IMR-90 (cell line): ENCODE measurements around the gene KIF22. TPM values are rescaled to one million over a fixed set of nuclear protein-coding genes. Genes with fewer than 3 reads are reported as not detected.

Experiments used
- ATAC-seq: fragments of 200-7000 bp; cut with Tn5 transposase; 2 replicates; pipeline ENCODE4 v1.9.1; 2020; ENCODE audit warnings: low read depth, mild to moderate bottlenecking, moderate library complexity
- BruUV-seq: library from RNA; stranded (reverse); fragments of 400-500 nt; replicated peaks from 2 replicates; lab custom pipeline; 2021; lab: Mats Ljungman, UMichigan
- CTCF ChIA-PET: fragments of 300-600 bp; formaldehyde crosslinking; extraction: SDS; loops from one replicate; lab custom pipeline; 2021; ENCODE audit warnings: antibody characterized with exemption; lab: Yijun Ruan, JAX
- POLR2A ChIA-PET: fragments of 300-600 bp; sonication (Branson Sonifier 250); formaldehyde crosslinking; loops from one replicate; lab custom pipeline; 2022; ENCODE audit warnings: antibody characterized with exemption; ENCODE audit not compliant: unreplicated experiment; lab: Charles Lee
- DNase-seq: peaks from one replicate; pipeline ENCODE4 v3.0.0; 2013
- H2AFZ ChIP-seq: replicated peaks from 2 replicates; pipeline ENCODE3; 2013; ENCODE audit warnings: low read length, mild to moderate bottlenecking; ENCODE audit not compliant: poor library complexity
- H2AK5ac ChIP-seq: 2 replicates; pipeline ENCODE4 v1.6.1; 2013; ENCODE audit warnings: low read depth, low read length, inconsistent platforms
- H2AK9ac ChIP-seq: replicated peaks from 2 replicates; pipeline ENCODE3; 2013; ENCODE audit warnings: mild to moderate bottlenecking, low read depth, low read length, moderate library complexity; ENCODE audit not compliant: poor library complexity
- H2BK120ac ChIP-seq: 2 replicates; pipeline ENCODE4 v1.6.1; 2013; ENCODE audit warnings: low read depth, low read length, inconsistent platforms
- H2BK15ac ChIP-seq: 3 replicates; pipeline ENCODE4 v1.6.1; 2013; ENCODE audit warnings: low read depth, low read length, inconsistent platforms
- H2BK20ac ChIP-seq: 2 replicates; pipeline ENCODE4 v1.6.1; 2013; ENCODE audit warnings: low read depth, mild to moderate bottlenecking, inconsistent platforms, low read length, moderate library complexity
- H2BK5ac ChIP-seq: 2 replicates; pipeline ENCODE4 v1.6.1; 2013; ENCODE audit warnings: mild to moderate bottlenecking, low read depth, low read length, inconsistent platforms; ENCODE audit not compliant: poor library complexity, severe bottlenecking
- H3K14ac ChIP-seq: replicated peaks from 2 replicates; pipeline ENCODE4 v1.6.1; 2013; ENCODE audit warnings: low read depth, low read length, inconsistent platforms
- H3K18ac ChIP-seq: 2 replicates; pipeline ENCODE4 v1.6.1; 2013; ENCODE audit warnings: low read depth, low read length, control low read depth
- H3K23ac ChIP-seq: 2 replicates; pipeline ENCODE4 v1.6.1; 2013; ENCODE audit warnings: low read depth, low read length, inconsistent platforms
- H3K27ac ChIP-seq: 2 replicates; pipeline ENCODE4 v1.5.1; 2013; ENCODE audit warnings: mild to moderate bottlenecking, control low read depth, low read length; ENCODE audit not compliant: insufficient read depth
- H3K27me3 ChIP-seq: 2 replicates; pipeline ENCODE4 v1.6.1; 2013; ENCODE audit warnings: low read length; ENCODE audit not compliant: control insufficient read depth, insufficient read depth
- H3K36me3 ChIP-seq: 2 replicates; pipeline ENCODE4 v1.6.1; 2013; ENCODE audit warnings: low read length, mixed read lengths; ENCODE audit not compliant: control insufficient read depth, insufficient read depth
- H3K4ac ChIP-seq: 2 replicates; pipeline ENCODE4 v1.6.1; 2013; ENCODE audit warnings: low read depth, low read length, inconsistent platforms
- H3K4me1 ChIP-seq: 2 replicates; pipeline ENCODE4 v1.6.1; 2013; ENCODE audit warnings: low read length, mixed read lengths; ENCODE audit not compliant: control insufficient read depth, insufficient read depth
- H3K4me2 ChIP-seq: 2 replicates; pipeline ENCODE4 v1.6.1; 2013; ENCODE audit warnings: low read depth, mild to moderate bottlenecking, control low read depth, low read length, moderate library complexity
- H3K4me3 ChIP-seq: 2 replicates; pipeline ENCODE4 v1.5.1; 2013; ENCODE audit warnings: low read depth, mild to moderate bottlenecking, control low read depth, low read length, moderate library complexity; ENCODE audit not compliant: insufficient read depth
- H3K56ac ChIP-seq: 2 replicates; pipeline ENCODE4 v1.6.1; 2013; ENCODE audit warnings: low read length, inconsistent platforms; ENCODE audit not compliant: insufficient read depth; ENCODE audit errors: extremely low read depth
- H3K79me1 ChIP-seq, 2 experiments: 2 replicates each; pipeline ENCODE4 v1.6.1; 2013; ENCODE audit warnings: low read length in 2 of 2, inconsistent platforms in 1 of 2, low read depth in 1 of 2
- H3K9ac ChIP-seq: 2 replicates; pipeline ENCODE4 v1.6.1; 2013; ENCODE audit warnings: low read depth, low read length, control low read depth
- H3K9me1 ChIP-seq: 2 replicates; pipeline ENCODE4 v1.6.1; 2013; ENCODE audit warnings: low read length, inconsistent platforms; ENCODE audit not compliant: insufficient read depth
- H3K9me3 ChIP-seq: 2 replicates; pipeline ENCODE4 v1.6.1; 2013; ENCODE audit warnings: low read length; ENCODE audit not compliant: control insufficient read depth, insufficient read depth
- H4K20me1 ChIP-seq: 2 replicates; pipeline ENCODE4 v1.6.1; 2013; ENCODE audit warnings: low read length, inconsistent platforms; ENCODE audit not compliant: insufficient read depth
- H4K5ac ChIP-seq: 2 replicates; pipeline ENCODE4 v1.6.1; 2013; ENCODE audit warnings: mild to moderate bottlenecking, low read depth, low read length, control low read depth
- H4K8ac ChIP-seq, 2 experiments: 2 replicates each; pipeline ENCODE4 v1.6.1; 2013; ENCODE audit warnings: low read depth in 2 of 2, low read length in 2 of 2, control low read depth in 1 of 2, inconsistent platforms in 1 of 2
- H4K91ac ChIP-seq: 2 replicates; pipeline ENCODE4 v1.6.1; 2013; ENCODE audit warnings: low read depth, low read length, inconsistent platforms; ENCODE audit not compliant: insufficient read depth
- BHLHE40 ChIP-seq: fragments of 150-350 bp; IDR thresholded peaks from 2 replicates; pipeline ENCODE4 v1.6.1; 2016; ENCODE audit warnings: mild to moderate bottlenecking, low read depth, low read length
- CEBPB ChIP-seq: IDR thresholded peaks from 2 replicates; pipeline ENCODE4 v1.6.1; 2012; ENCODE audit warnings: low read depth, low read length, improper control_type of control experiment
- CTCF ChIP-seq: conservative IDR thresholded peaks from 2 replicates; pipeline ENCODE4 v1.5.1; 2012; ENCODE audit warnings: mild to moderate bottlenecking, low read depth, low read length, improper control_type of control experiment
- ELK1 ChIP-seq: fragments of 150-350 bp; IDR thresholded peaks from 2 replicates; pipeline ENCODE4 v1.6.1; 2016; ENCODE audit warnings: low read depth, mild to moderate bottlenecking, low read length, moderate library complexity, borderline replicate concordance
- FOS ChIP-seq: fragments of 150-350 bp; IDR thresholded peaks from 2 replicates; pipeline ENCODE4 v1.6.1; 2016; ENCODE audit warnings: low read depth, low read length
- MAZ ChIP-seq: IDR thresholded peaks from 2 replicates; pipeline ENCODE4 v1.6.1; 2012; ENCODE audit warnings: low read depth, mild to moderate bottlenecking, low read length, improper control_type of control experiment, moderate library complexity, borderline replicate concordance
- MXI1 ChIP-seq: IDR thresholded peaks from 2 replicates; pipeline ENCODE4 v1.6.1; 2012; ENCODE audit warnings: low read depth, mild to moderate bottlenecking, low read length, moderate library complexity, borderline replicate concordance
- NFE2L2 ChIP-seq: fragments of 150-350 bp; IDR thresholded peaks from 2 replicates; pipeline ENCODE4 v1.6.1; 2016; ENCODE audit warnings: low read depth, mild to moderate bottlenecking, low read length
- RAD21 ChIP-seq: IDR thresholded peaks from 2 replicates; pipeline ENCODE4 v1.6.1; 2012; ENCODE audit warnings: low read length, improper control_type of control experiment
- RCOR1 ChIP-seq: IDR thresholded peaks from 2 replicates; pipeline ENCODE4 v1.6.1; 2012; ENCODE audit warnings: mild to moderate bottlenecking, low read length, improper control_type of control experiment; ENCODE audit not compliant: insufficient replicate concordance
- RFX5 ChIP-seq: IDR thresholded peaks from 2 replicates; pipeline ENCODE4 v1.8.0; 2012; ENCODE audit warnings: low read depth, mild to moderate bottlenecking, low read length, moderate library complexity
- SMC3 ChIP-seq: fragments of 150-350 bp; IDR thresholded peaks from 2 replicates; pipeline ENCODE4 v1.6.1; 2016; ENCODE audit warnings: low read depth, mild to moderate bottlenecking, antibody characterized with exemption, low read length, moderate library complexity
- USF2 ChIP-seq: fragments of 150-350 bp; IDR thresholded peaks from 2 replicates; pipeline ENCODE4 v1.6.1; 2017; ENCODE audit warnings: mild to moderate bottlenecking, antibody characterized with exemption, low read length, low read depth
- WGBS, 2 experiments: methylation state at CpG; one replicate each; pipeline versions ENCODE4 v1.1.5 to v1.1.7; 2013; ENCODE audit warnings: missing lambda C conversion rate in 2 of 2; ENCODE audit not compliant: insufficient read length in 1 of 2; ENCODE audit errors: extremely low coverage in 2 of 2; 5-methylcytosine and 5-hydroxymethylcytosine counted together
- dilution Hi-C: fragments of 300-500 bp; cut with HindIII; formaldehyde crosslinking; loops from one replicate; pipeline ENCODE4 v1.14.3; 2018; ENCODE audit warnings: low sequenced_read_pairs; ENCODE audit not compliant: unreplicated experiment
- in situ Hi-C: fragments of 300-500 bp; cut with MboI; formaldehyde crosslinking; loops from 3 replicates; pipeline ENCODE4 v1.14.3; 2019; ENCODE audit warnings: low sequenced_read_pairs, inconsistent platforms, mixed read lengths
- intact Hi-C: fragments of 100-400 bp; cut with micrococcal nuclease; formaldehyde crosslinking; loops from 2 replicates; pipeline ENCODE4 v1.10.0; 2022
- polyA plus RNA-seq, 3 experiments: library from polyadenylated mRNA; depleted of rRNA; stranded (reverse); fragments of >200 nt; gene quantifications; 2 replicates each; pipeline ENCODE4 v1.2.3, GENCODE V29; 2012; ENCODE audit warnings: low replicate concordance in 1 of 3
- total RNA-seq: library from RNA; depleted of rRNA; stranded (reverse); fragments of >200 nt; gene quantifications from 2 replicates; pipeline ENCODE4 v1.2.3, GENCODE V29; 2012

Gene KIF22
- total and polyA plus RNA-seq, 2 of the 4 experiments (the other 2 are of a cell fraction), result 43.0 to 65.1 TPM

GRCh38 chr16:29837841-29838240 is 47.3 kb downstream of the KIF22 start:
- Histone ChIP-seq H2AK5ac (no peak overlapping the region), H3K36me3 (peaks cover 80% of the 10 kb centered on the region), H4K20me1 (no peaks in the 10 kb centered on the region; the same call in 1 of the 2 replicates), H2AK9ac (peak overlapping the region; percentile 16), H2AFZ (no peak overlapping the region), H3K14ac (no peak overlapping the region), H4K5ac (no peak overlapping the region), H3K27me3 (no peaks in the 10 kb centered on the region), H4K91ac (no peak overlapping the region), H3K4me3 (no peak overlapping the region), H3K27ac (no peak overlapping the region), H3K4me1 (no peaks in the 10 kb centered on the region; the same call in none of the 2 replicates), H3K23ac (no peak overlapping the region), H3K4ac (no peak overlapping the region), H3K9me3 (no peaks in the 10 kb centered on the region), H2BK20ac (no peak overlapping the region), H2BK5ac (no peak overlapping the region), H2BK15ac (no peak overlapping the region), H3K18ac (no peak overlapping the region), H4K8ac (no peak overlapping the region), H3K9me1 (peaks cover 5% of the 10 kb centered on the region; the same call in 1 of the 2 replicates), H3K9ac (no peak overlapping the region), H3K79me1 (peaks cover 16 to 48% of the 10 kb centered on the region in 2 experiments; a peak in 3 of 4 replicates), H2BK120ac (no peak overlapping the region), H3K4me2 (no peak overlapping the region), H3K56ac (no peak overlapping the region)
- TF ChIP-seq SMC3 (no peak), CTCF (no peak), USF2 (no peak), FOS (peak; percentile 33; the same call in 1 of the 2 replicates), BHLHE40 (no peak), RFX5 (no peak), ELK1 (no peak), NFE2L2 (no peak), RCOR1 (no peak), RAD21 (no peak), CEBPB (no peak), MAZ (peak; percentile 20; the same call in 1 of the 2 replicates), MXI1 (0 out of 2 replicates have a peak, but pooled peaks have one; percentile 56)
- intact Hi-C loops, result no loop called here
- DNase-seq (peak; percentile 67), ATAC-seq (peak; percentile 71)
- dilution Hi-C loops, result no loop called here
- CTCF ChIA-PET, result interaction anchor here (0.6 to 0.7 kb wide), 2 partner anchors 8 to 76 kb away, joined by 3 to 4 read pairs; no protein-coding TSS in a partner anchor
- POLR2A ChIA-PET, result no interaction called here
- WGBS, 2 experiments, result 63% methylated on average over 1 of the region's 5 CpGs; no CpG with 5 or more reads in 1 of the 2 experiments
- in situ Hi-C loops, result no loop called here
- BruUV-seq, result no TSS peak
